HepG2 (cell line): Measurements from ENCODE around the gene PDGFB.

Source experiments
- AFF4 ChIP-seq: sonication (generic); formaldehyde crosslinking; IDR thresholded peaks from 2 replicates; pipeline ENCODE4 v1.4.0; 2020; ENCODE audit warnings: missing genetic modification reagents
- CBX2 ChIP-seq, 2 experiments: fragments of 200-600 bp in 1 of 2; sonication (generic); formaldehyde crosslinking in 1 of 2; IDR thresholded peaks; 2 replicates each; pipeline versions ENCODE4 v1.7.0 to v1.8.1; 2018 to 2022; ENCODE audit warnings: low read depth in 2 of 2, low read length in 1 of 2, mild to moderate bottlenecking in 1 of 2, missing genetic modification reagents in 1 of 2
- CBX5 ChIP-seq: sonication (generic); formaldehyde crosslinking; IDR thresholded peaks from 2 replicates; pipeline ENCODE4 v1.4.0; 2020; ENCODE audit warnings: missing genetic modification reagents, borderline replicate concordance
- CTCF ChIP-seq: sonication (generic); formaldehyde crosslinking; IDR thresholded peaks from 2 replicates; pipeline ENCODE4 v1.5.0; 2020; ENCODE audit warnings: mild to moderate bottlenecking, missing genetic modification reagents, moderate library complexity
- DPF2 ChIP-seq: sonication (generic); formaldehyde crosslinking; IDR thresholded peaks from 2 replicates; pipeline ENCODE4 v1.4.0; 2020; ENCODE audit warnings: mild to moderate bottlenecking, low read depth, missing genetic modification reagents, borderline replicate concordance
- MEF2D ChIP-seq: sonication (generic); formaldehyde crosslinking; IDR thresholded peaks from 2 replicates; pipeline ENCODE4 v1.5.1; 2020; ENCODE audit warnings: mild to moderate bottlenecking, missing genetic modification reagents
- NCOA1 ChIP-seq: sonication (generic); formaldehyde crosslinking; IDR thresholded peaks from 2 replicates; pipeline ENCODE4 v1.9.0; 2021; ENCODE audit warnings: missing genetic modification reagents
- ZBTB26 ChIP-seq: IDR thresholded peaks from 2 replicates; pipeline ENCODE4 v1.6.1; 2016; ENCODE audit warnings: missing compliant biosample characterization, missing genetic modification reagents, borderline replicate concordance
- ZFP1 ChIP-seq: IDR thresholded peaks from 2 replicates; pipeline ENCODE4 v1.6.1; 2016
- ZNF207 ChIP-seq: fragments of 450-650 bp; IDR thresholded peaks from 2 replicates; pipeline ENCODE4 v1.6.1; 2016; ENCODE audit warnings: antibody characterized with exemption, borderline replicate concordance

GRCh38 chr22:39292031-39292462, 47.3 kb upstream of the PDGFB start:
- TF ChIP-seq ZNF207 (no peak), AFF4 (CRISPR knock-in tag) (no peak), CTCF (CRISPR knock-in tag) (no peak), NCOA1 (CRISPR knock-in tag) (no peak), CBX5 (CRISPR knock-in tag) (no peak), ZBTB26 (CRISPR knock-in tag) (no peak), MEF2D (CRISPR knock-in tag) (no peak), ZFP1 (CRISPR knock-in tag) (no peak), DPF2 (no peak), CBX2 (IDR thresholded peaks at IDR 0.05; ENCODE audit: low read depth, low read length) (no peak), CBX2 (CRISPR knock-in tag; IDR thresholded peaks at IDR 0.05; ENCODE audit: low read depth) (no peak)
